ENCODE results near the gene XYLB. TPM values are rescaled to one million over a fixed set of nuclear protein-coding genes. Genes with fewer than 3 reads are reported as not detected.
"Not testable (repeated sequence)": the region's sequence is repeated elsewhere in the genome, so short reads cannot be mapped to it uniquely, and the experiment has no call there.

XYLB gene
- total RNA-seq, 1 donor = 10.1 TPM

DNA sequence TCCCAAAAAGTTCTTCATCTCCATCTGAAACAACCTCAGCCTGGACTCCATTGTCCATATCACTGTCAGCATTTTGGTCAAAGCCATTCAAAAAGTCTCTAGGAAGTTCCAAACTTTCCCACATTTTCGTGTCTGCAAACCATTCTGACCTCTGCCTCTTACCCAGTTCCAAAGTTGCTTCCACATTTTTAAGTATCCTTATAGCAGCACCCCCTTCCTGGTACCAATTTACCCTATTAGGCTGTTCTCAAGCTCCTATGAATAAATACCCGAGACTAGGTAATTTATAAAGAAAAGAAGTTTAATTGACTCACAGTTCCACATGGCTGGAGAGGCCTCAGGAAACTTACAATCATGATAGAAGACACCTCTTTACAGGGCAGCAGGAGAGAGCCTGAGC is 87.1 kb downstream of the XYLB start:
- H3K36me3 ChIP-seq (ENCODE audit: insufficient read depth, low read length); H2AFZ ChIP-seq (ENCODE audit: low read length); H3K27ac ChIP-seq (ENCODE audit: low read depth, low read length); H3K79me2 ChIP-seq (ENCODE audit: insufficient read depth, low read length); H3K9me3 ChIP-seq (ENCODE audit: low read depth, low read length); H3K4me2 ChIP-seq (ENCODE audit: insufficient read depth, low read length); H3K27me3 ChIP-seq (ENCODE audit: insufficient read depth, low read length); H4K20me1 ChIP-seq (ENCODE audit: insufficient read depth, low read length); DNase-seq (ENCODE audit: insufficient read length, low spot score, missing footprints); H3K4me3 ChIP-seq (ENCODE audit: insufficient read depth, low read length); H3K4me1 ChIP-seq (ENCODE audit: insufficient read depth, low read length): not testable (repeated sequence)

DNA sequence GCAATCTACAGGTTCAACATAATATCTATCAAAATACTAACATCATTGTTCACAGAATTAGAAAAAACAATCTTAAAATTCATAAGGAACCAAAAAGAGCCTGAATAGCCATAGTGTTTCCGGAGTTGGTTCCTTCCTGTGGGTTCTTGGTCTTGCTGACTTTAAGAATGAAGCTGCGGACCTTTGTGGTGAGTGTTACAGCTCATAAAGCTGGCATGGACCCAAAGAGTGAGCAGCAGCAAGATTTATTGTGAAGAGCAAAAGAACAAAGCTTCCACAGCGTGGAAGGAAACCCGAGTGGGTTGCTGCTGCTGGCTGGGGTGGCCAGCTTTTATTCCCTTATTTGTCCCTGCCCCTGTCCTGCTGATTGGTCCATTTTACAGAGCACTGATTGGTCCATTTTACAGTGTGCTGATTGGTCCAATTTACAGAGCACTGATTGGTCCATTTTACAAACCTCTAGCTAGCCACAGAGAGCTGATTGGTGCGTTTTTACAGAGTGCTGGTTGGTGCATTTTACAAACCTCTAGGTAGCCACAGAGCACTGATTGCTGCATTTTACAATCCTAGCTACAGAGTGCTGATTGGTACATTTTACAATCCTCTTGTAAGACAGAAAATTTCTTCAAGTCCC is 92.0 kb downstream of the XYLB start:
- not testable (repeated sequence) for H3K36me3 ChIP-seq (ENCODE audit: insufficient read depth, low read length); H3K27me3 ChIP-seq (ENCODE audit: insufficient read depth, low read length); H3K4me2 ChIP-seq (ENCODE audit: insufficient read depth, low read length); H3K9me3 ChIP-seq (ENCODE audit: low read depth, low read length); H3K27ac ChIP-seq (ENCODE audit: low read depth, low read length); H4K20me1 ChIP-seq (ENCODE audit: insufficient read depth, low read length); H2AFZ ChIP-seq (ENCODE audit: low read length); H3K4me3 ChIP-seq (ENCODE audit: insufficient read depth, low read length); H3K79me2 ChIP-seq (ENCODE audit: insufficient read depth, low read length); DNase-seq (ENCODE audit: insufficient read length, low spot score, missing footprints); H3K4me1 ChIP-seq (ENCODE audit: insufficient read depth, low read length)

DNA sequence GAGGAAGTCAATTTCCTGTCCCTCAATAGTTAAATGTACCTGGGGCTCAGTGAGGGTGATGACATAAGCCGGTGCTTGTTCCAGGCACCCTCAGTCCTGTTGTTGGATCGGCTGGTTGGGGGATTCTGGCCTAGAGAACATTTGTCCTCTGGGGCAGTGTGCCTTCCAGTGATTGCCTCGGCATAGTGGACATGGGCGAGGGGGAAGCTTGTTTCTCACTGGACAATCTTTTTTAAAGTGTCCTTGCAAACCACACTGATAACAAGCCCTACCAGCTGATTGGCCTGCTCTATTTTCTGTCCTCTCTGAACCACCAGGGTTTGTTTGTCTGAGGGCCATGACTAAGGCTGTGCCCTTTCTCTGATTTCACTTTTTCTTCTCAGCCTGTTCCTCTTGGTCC is 96.6 kb downstream of the XYLB start:
- H2AFZ ChIP-seq (ENCODE audit: low read length); DNase-seq (ENCODE audit: insufficient read length, low spot score, missing footprints); H3K27me3 ChIP-seq (ENCODE audit: insufficient read depth, low read length); H3K36me3 ChIP-seq (ENCODE audit: insufficient read depth, low read length); H3K4me3 ChIP-seq (ENCODE audit: insufficient read depth, low read length); H3K27ac ChIP-seq (ENCODE audit: low read depth, low read length); H3K4me1 ChIP-seq (ENCODE audit: insufficient read depth, low read length); H3K79me2 ChIP-seq (ENCODE audit: insufficient read depth, low read length); H4K20me1 ChIP-seq (ENCODE audit: insufficient read depth, low read length); H3K9me3 ChIP-seq (ENCODE audit: low read depth, low read length); H3K4me2 ChIP-seq (ENCODE audit: insufficient read depth, low read length): not testable (repeated sequence)

DNA sequence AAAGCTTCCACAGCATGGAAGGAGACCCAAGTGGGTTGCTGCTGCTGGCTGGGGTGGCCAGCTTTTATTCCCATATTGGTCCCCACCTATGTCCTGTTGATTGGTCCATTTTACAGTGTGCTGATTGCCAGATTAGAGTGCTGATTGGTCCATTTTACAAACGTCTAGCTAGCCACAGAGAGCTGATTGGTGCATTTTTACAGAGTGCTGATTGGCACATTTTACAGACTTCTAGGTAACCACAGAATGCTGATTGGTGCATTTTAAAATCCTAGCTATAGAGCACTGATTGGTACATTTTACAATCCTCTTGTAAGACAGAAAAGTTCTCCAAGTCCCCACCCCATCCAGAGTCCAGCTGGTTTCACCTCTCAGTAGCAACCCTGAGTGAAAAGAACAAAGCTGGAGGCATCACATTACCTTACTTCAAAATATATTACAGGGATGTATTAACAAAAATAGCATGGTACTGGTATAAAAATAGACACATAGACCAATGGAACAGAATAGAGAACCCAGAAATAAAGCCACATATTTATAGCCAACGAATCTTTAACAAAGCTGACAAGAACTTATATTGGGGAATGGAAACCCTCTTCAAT is 99.6 kb downstream of the XYLB start:
- H3K4me3 ChIP-seq (ENCODE audit: insufficient read depth, low read length) = no peak overlapping the region
- no peak overlapping the region for H2AFZ ChIP-seq (ENCODE audit: low read length)
- TF ChIP-seq, protein P1, sequence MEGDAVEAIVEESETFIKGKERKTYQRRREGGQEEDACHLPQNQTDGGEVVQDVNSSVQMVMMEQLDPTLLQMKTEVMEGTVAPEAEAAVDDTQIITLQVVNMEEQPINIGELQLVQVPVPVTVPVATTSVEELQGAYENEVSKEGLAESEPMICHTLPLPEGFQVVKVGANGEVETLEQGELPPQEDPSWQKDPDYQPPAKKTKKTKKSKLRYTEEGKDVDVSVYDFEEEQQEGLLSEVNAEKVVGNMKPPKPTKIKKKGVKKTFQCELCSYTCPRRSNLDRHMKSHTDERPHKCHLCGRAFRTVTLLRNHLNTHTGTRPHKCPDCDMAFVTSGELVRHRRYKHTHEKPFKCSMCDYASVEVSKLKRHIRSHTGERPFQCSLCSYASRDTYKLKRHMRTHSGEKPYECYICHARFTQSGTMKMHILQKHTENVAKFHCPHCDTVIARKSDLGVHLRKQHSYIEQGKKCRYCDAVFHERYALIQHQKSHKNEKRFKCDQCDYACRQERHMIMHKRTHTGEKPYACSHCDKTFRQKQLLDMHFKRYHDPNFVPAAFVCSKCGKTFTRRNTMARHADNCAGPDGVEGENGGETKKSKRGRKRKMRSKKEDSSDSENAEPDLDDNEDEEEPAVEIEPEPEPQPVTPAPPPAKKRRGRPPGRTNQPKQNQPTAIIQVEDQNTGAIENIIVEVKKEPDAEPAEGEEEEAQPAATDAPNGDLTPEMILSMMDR (IDR thresholded peaks at IDR 0.05; ENCODE audit: extremely low read depth, low read depth, low read length) = no peak
- no peak overlapping the region for H3K4me2 ChIP-seq (ENCODE audit: insufficient read depth, low read length)
- DNase-seq (ENCODE audit: insufficient read length, low spot score, missing footprints) = no peak
- no peaks in the 10 kb centered on the region for H3K36me3 ChIP-seq (ENCODE audit: insufficient read depth, low read length)
- H3K4me1 ChIP-seq (ENCODE audit: insufficient read depth, low read length) = no peaks in the 10 kb centered on the region
- no peaks in the 10 kb centered on the region for H3K9me3 ChIP-seq (ENCODE audit: low read depth, low read length)
- no peak overlapping the region for H3K27ac ChIP-seq (ENCODE audit: low read depth, low read length)
- no peaks in the 10 kb centered on the region for H3K79me2 ChIP-seq (ENCODE audit: insufficient read depth, low read length)
- no peaks in the 10 kb centered on the region for H3K27me3 ChIP-seq (ENCODE audit: insufficient read depth, low read length)
- no peaks in the 10 kb centered on the region for H4K20me1 ChIP-seq (ENCODE audit: insufficient read depth, low read length)

DNA sequence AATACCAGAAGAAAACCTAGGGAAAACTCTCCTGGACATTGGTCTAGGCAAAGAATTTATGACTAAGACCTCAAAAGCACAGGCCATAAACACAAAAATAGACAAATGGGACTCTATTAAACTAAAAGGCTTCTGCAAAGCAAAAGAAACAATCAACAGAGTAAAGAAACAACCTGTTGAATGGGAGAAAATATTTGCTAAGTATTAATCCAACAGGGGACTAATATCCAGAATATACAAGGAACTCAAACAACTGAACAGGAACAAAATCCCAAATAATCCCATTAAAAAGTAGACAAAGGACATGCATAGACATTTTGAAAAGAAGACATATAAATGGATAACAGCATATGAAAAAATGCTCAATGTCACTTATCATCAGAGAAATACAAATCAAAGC is 100.2 kb downstream of the XYLB start:
- Histone ChIP-seq H3K27me3 (ENCODE audit: insufficient read depth, low read length) (no peaks in the 10 kb centered on the region), H3K79me2 (ENCODE audit: insufficient read depth, low read length) (no peaks in the 10 kb centered on the region), H3K27ac (ENCODE audit: low read depth, low read length) (no peak overlapping the region), H3K36me3 (ENCODE audit: insufficient read depth, low read length) (no peaks in the 10 kb centered on the region), H3K4me3 (ENCODE audit: insufficient read depth, low read length) (no peak overlapping the region), H2AFZ (ENCODE audit: low read length) (no peak overlapping the region), H3K4me1 (ENCODE audit: insufficient read depth, low read length) (no peaks in the 10 kb centered on the region), H4K20me1 (ENCODE audit: insufficient read depth, low read length) (no peaks in the 10 kb centered on the region), H3K9me3 (ENCODE audit: low read depth, low read length) (no peaks in the 10 kb centered on the region), H3K4me2 (ENCODE audit: insufficient read depth, low read length) (no peak overlapping the region)
- no peak for DNase-seq (ENCODE audit: insufficient read length, low spot score, missing footprints)
- TF ChIP-seq, protein P1 (IDR thresholded peaks at IDR 0.05; ENCODE audit: extremely low read depth, low read depth, low read length) = no peak

Data from osteoblast (primary cell).